CD4-positive, alpha-beta T cell treated with Interleukin-15 for 4 hours (primary cell): Measurements from ENCODE around the gene PLAAT2.
"Not testable (repeated sequence)": the region's sequence is repeated elsewhere in the genome, so short reads cannot be mapped to it uniquely, and the experiment has no call there.

Source experiments
- DNase-seq: peaks from one replicate; pipeline ENCODE4 v3.0.0-alpha.2; 2020; ENCODE audit warnings: low spot score

The PLAAT2 gene

DNA sequence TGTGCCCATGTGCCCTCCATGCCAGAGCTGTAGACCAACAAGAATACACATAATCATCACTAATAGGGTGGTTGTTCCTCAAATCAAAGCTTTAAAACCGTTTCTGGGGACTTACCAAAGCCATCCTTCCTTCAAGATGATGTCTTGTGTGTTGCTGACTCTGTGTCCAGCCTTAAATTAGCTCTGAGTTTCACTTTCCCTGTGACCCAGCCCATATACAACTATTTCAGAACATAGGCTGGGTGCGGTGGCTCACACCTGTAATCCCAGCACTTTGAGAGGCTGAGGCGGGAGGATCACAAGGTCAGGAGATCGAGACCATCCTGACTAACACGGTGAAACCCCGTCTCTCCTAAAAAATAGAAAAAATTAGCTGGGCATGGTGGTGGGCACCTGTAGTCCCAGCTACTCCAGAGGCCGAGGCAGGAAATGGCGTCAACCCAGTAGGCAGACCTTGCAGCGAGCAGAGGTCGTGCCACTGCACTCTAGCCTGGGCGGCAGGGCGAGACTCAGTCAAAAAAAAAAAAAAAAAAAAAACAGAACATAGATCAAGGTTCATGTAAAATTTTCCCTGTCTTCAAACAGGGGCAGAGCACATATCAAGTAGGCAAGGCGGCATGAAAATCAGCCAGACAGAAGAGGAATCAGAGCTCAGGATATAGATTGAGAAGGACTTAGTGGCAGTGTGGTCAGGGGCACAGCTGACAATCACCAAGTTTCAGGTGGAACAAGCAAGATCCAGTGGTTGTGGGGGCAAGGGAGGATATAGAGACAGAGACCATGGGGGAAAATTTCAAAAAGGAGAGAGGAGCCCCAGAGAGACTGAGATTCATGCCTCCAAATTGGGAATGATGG lies at the start of gene PLAAT2:
PLAAT2 (minus strand) TSS at position 179 of the 855 bp plus-strand sequence; CDS start at position 124, 55 bp downstream.
- no peak for DNase-seq

GRCh38 chr11:63612181-63612580 lies 49.0 kb upstream of the PLAAT2 start:
- DNase-seq: no peak

GRCh38 chr11:63611395-63611747 lies 48.2 kb upstream of the PLAAT2 start:
- DNase-seq: no peak

GRCh38 chr11:63610604-63611394 lies 47.6 kb upstream of the PLAAT2 start:
- DNase-seq: no peak

DNA sequence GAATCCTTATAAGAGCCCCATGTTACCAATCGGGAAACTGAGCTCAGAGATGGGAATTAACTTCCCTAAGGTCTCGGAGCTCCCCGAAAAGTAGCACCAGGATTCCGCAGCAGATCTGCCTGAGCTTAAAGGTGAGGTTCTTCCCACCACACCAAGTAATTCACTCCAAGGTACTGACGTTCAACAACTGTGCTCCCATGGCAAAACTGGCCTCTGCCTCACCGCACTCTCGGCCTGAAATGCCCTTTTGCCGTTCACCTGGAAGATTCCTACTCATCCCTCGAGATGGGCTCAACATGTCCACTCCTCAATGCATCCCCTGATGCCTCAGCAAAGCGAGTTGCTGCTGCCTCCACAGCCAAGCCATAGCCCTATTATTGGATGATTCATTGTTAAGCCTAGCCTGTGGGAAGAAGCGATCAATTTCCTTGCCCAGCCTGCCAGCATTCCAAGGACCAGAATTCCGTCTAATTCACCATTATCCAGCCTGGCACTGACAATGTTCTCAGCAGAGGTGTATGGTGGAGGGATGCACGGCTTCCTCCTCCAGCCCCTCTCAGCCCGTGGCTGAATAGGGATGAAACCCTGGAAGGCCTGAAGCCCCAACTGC lies 46.9 kb upstream of the PLAAT2 start:
- DNase-seq: no peak

DNA sequence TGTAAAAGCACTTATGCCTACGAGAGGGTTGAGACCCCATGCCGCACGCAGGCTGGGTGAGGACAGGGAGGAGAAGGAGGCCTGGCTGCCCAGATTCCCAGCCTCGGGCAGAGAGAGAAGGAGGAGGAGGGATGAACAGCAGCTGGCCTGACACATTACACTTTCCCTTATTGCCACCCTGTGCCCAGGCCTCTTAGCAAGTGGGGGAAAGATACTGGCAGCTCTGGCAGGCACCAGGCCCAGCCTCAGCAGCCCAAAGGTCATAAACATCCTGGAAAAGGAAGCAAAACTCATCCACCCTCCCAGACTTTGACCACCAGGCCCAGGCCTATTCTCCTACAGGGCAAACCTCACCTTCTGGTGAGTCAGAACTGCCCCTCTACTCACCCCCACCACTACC lies 46.4 kb upstream of the PLAAT2 start:
- no peak for DNase-seq

- DNase-seq: no peak
Measured at GRCh38 chr11:63608353-63609345, 45.5 kb upstream of the PLAAT2 start.

- no peak for DNase-seq
Measured at GRCh38 chr11:63603180-63603518, 40.0 kb upstream of the PLAAT2 start.

DNA sequence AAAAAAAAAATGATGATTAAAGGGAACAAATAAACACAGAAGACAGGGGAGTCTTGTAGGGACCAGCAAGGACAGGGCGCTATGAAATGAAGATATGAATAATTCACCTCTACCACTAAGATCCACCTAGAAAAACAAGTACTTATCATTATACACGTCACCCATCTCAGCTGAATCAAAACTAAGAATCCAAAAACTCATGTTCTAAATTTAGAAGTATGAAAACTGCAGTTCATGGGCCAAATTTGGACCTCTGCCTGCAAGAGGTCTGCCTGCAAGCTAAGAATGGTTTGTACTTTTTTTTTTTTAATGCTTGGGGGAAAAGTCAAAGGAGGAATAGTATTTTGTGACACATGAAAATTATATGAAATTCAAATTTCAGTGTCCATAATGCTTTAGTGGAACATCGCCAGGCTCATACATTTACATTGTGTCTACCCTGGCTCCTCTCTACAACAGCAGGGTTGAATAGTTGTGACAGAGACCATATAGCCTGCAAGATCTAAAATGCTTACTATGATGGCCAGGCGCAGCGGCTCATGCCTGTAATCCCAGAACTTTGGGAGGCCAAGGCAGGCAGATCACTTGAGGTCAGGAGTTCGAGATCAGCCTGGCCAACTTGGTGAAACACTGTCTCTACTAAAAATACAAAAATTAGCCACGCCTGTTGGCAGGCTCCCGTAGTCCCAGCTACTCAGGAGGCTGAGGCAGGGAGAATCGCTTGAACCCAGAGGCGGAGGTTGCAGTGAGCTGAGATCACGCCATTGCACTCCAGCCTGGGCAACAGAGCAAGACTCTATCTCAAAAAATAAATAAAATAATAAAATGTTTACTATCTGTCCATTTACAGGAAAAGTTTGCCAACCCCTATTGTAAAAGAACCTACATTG lies 39.4 kb upstream of the PLAAT2 start:
- not testable (repeated sequence) for DNase-seq

DNA sequence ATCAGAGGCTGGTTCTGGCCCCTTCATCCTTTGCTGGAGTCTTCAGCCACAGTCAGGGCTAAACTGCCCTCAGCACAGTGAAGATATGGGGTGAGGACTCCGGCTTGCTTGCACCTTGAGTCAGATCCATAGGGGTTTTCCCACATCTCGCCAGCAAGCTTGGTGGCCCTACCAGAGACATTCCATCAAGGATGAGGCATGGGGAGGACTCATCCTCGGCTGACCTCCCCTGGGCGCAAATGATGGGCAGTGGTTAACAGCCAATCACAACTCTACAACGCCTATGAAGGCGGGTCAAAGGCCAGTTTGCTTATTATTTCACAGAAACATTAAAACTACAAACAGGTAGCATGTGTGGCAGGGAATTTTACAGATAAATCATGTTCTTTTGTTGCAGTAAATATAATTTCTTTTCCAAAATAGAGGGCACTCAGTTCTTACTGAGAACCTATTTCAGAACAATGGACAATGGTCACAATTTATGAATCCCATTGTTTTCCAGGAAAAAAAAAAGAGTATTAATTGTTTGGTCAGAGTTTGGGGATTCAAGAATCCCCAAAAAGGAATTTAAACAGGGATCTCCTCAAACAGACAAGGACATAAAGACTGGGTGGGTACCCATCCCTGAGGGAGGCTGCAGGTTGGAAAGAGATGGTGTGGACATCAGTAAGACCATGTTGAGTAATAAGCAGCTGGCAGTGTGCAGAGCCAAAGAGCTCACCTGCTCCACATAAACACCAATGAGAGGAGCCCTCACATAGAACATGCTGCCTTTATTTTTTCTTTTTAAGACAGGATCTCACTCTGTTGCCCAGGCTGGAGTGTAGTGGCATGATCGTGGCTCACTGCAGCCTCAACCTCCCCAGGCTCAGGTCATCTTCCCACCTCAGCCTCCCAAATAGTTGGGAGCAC lies 36.3 kb upstream of the PLAAT2 start:
- no peak for DNase-seq

DNA sequence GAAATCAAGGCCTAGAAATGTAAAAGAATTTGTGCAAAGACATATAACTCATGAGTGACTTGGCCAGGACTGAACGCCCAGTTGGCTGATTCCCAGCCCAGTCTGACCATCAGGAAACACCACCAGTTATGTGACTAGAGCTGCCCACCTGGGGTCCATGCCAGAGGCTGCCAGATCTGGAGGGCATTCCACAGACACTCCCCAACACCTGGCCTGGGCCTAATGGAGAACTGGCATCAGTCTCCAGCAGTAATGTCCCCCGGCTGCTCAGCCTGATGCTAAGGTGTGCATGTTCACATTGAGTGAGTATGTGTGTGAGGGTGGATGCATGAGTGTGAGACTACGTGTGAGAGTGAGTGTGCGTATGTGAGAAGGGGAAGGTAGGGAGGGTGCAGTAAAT lies 35.4 kb upstream of the PLAAT2 start:
- no peak for DNase-seq

DNA sequence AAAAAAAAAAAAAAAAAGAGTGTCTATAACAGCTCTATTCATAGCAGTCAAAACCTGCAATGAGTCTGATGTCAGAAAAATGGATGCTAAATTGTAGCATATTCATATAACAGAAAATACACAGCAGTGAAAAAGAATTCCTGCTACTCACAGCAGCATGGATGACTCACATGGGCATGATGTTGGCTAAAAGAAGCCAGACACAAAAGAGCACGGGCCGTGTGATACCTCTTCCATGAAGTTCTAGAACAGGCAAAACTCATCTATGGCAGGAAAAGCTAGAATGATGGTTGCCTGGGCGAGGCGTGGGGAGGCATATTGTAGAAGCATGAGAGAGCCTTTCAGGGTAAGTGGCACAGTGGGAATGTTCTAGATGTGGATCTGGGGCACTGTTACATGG lies 32.1 kb upstream of the PLAAT2 start:
- no peak for DNase-seq

DNA sequence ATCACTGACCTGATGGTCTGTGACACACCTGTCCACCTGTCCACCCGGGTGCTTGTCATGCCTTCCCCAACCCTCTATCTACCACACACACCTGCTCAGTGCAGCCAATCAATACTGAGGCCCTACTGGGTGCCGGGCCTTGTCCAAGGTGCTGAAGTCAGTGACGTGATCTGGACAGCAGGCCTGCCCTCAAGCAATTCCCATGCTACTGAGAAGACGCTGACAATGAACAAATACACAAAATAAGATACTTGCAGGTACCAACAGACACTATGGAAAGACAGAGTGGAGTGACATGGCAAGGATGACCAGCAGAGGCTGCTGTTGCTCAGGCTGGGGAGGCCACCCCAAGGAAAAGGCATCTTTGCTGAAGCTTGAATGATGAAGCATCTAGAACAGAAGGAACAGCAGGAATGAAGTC lies 29.8 kb upstream of the PLAAT2 start:
- no peak for DNase-seq

- no peak for DNase-seq
Measured at GRCh38 chr11:63590024-63590788, 27.0 kb upstream of the PLAAT2 start.

- DNase-seq: no peak
Measured at GRCh38 chr11:63589000-63589399, 25.8 kb upstream of the PLAAT2 start.

DNA sequence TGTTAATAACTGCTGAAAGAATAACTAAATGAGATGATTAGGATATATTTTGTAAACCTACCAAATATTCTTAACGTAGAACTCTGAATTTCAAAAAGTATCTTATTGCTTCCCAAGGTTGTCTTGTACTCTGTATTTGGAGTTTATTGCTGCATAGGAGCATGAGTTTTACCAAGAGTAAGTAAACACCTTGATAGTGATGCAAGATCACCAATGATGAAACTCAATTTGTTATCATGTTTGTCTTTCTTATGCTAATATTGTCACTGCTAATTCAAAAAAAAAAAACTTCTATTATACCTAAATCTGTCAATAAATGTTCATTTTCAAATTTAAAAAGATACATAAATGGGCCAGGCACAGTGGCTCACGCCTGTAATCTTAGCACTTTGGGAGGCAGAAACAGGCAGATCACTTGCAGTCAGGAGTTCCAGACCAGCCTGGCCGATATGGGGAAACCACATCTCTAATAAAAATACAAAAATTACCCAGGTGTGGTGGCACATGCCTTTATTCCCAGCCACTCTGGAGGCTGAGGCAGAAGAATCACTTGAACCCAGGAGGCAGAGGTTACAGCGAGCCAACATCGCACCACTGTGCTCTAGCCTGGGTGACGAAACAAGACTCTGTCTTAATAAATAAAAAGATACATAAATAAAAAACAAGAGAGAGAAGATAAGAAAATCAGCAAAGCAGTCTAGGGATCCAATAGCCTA lies 23.4 kb upstream of the PLAAT2 start:
- no peak for DNase-seq

GRCh38 chr11:63583357-63583677 lies 20.1 kb upstream of the PLAAT2 start:
- no peak for DNase-seq

DNA sequence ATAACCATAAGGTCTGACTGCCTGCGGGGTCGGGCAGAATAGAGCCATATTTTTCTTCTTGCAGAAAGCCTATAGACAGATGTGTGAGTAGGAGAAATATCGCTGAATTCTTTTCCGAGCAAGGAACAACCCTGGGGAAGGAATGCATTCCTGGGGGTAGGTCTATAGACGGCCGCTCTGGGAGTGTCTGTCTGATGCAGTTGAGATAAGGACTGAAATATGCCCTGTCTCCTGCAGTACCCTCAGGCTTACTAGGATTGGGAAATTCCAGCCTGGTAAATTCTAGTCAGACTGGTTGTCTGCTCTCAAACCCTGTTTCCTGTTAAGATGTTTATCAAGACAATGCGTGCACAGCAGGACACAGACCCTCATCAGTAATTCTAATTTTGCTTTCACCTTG lies 18.0 kb upstream of the PLAAT2 start:
- DNase-seq: not testable (repeated sequence)
